GM18511 (cell line): Measurements from ENCODE around the gene OR4K17.
"Not testable (repeated sequence)": the region's sequence is repeated elsewhere in the genome, so short reads cannot be mapped to it uniquely, and the experiment has no call there.

Source experiments
- ATAC-seq: cut with Tn5 transposase; IDR thresholded peaks from one replicate; pipeline ENCODE4 v1.9.1; 2021; ENCODE audit warnings: mild to moderate bottlenecking, moderate library complexity; ENCODE audit not compliant: unreplicated experiment

The OR4K17 gene, protein sequence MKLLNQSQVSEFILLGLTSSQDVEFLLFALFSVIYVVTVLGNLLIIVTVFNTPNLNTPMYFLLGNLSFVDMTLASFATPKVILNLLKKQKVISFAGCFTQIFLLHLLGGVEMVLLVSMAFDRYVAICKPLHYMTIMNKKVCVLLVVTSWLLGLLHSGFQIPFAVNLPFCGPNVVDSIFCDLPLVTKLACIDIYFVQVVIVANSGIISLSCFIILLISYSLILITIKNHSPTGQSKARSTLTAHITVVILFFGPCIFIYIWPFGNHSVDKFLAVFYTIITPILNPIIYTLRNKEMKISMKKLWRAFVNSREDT

DNA sequence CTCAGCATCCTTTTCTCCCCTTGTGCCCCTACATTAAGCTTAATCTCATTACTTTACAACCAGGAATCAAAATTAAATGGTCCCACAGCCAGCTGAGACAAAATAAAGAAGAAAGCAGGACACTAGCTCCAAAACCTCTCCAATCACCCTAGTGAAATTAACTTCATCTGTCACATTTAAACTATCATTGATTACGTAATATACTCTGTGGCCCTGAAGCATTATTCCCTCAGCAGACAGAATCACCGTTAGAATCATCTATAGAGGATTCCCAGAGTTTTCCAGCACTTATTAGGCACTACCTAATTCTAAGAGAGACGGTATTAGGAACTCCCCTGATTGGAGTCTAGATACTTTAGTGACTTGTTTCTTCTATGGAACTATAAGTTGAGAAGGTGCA lies at the start of gene OR4K17:
Gene OR4K17 (plus strand): TSS at position 302 of the 400 bp plus-strand sequence. CDS start 6,761 bp downstream, outside the sequence.
- ATAC-seq: no peak

DNA sequence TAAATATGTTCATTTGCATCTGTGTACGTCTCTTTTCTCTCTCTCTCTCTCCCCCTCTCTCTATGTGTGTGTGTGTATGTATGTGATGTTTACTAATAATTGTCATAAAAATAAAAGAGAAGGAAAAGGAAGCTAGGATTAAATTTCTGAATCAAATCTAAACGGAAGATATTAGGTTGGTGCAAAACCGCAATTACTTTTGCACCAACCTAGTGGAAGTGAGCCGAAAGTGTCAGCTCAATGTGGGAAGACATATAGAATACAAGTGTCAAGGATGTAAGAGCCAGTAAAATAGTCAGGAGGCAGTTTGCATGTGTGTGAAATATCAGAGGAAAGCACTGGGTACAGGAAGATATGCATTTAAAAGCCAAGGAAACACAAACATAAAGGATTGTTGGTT lies 18.5 kb upstream of the OR4K17 start:
- no peak for ATAC-seq

DNA sequence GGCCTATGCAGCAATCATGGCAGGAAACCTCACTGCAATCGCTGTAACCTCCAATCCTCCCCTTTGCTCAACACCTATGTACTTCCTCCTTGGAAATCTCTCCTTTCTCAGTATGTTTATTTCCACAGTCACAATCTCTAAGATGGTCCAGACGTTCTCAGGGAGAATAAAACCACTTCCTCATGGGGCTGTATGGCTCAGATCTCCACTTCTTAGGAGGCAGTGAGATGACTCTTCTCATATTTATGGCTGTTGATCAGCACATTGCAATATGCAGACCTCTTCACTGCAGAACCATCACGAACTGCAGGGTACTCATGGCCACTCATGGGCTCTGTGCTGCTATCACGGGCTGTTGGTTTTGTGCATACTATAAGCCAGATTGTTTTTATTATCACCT lies 17.1 kb upstream of the OR4K17 start:
- ATAC-seq: no peak

DNA sequence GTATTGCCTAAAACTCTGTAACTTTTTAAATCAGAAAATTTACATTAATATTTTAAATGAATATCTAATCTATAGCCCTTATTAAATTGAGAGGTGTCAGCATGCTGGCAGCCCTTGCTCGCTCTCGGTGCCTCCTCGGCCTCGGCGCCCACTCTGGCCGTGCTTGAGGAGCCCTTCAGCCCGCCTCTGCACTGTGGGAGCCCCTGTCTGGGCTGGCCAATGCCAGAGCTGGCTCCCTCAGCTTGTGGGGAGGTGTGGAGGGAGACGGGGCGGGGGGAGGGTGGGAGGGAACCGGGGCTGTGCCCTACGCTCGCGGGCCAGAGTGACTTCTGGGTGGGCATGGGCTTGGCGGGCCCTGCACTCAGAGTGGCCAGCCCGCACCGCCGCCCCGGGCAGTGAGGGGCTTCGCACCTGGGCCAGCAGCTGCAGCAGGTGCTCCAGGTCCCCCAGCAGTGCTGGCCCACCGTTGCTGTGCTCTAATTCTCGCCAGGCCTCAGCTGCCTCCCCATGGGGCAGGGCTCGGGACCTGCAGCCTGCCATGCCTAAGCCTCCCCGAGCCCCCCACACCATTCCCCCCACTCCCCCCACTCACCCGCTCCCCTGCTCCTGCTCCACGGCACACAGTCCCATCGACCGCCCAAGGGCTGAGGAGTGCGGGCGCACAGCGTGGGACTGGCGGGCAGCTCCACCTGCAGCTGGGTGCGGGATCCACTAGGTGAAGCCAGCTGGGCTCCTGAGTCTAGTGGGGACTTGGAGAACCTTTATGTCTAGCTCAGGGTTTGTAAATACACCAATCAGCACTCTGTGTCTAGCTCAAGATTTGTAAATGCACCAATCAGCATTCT lies 11.4 kb upstream of the OR4K17 start:
- ATAC-seq: not testable (repeated sequence)

DNA sequence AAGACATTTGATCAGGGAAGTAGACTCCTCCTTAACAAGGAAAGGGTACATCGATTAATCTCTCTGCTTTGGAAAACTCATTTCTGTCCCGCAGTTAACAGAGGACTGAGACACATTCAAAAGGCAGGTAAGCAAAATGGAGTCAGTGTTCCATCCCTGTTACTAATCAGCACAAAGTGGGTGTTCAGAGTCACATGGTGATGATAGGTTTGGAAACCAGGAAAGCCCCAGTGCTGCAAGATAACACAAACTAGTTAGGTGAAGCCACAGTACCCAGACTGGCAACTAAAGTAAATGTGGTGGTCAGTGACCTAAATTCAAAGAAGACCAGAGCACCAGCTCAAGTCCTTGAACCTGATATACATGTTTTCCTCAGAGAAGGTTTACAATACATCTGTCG lies 1.8 kb downstream of the OR4K17 start:
- peak; percentile 45 for ATAC-seq

DNA sequence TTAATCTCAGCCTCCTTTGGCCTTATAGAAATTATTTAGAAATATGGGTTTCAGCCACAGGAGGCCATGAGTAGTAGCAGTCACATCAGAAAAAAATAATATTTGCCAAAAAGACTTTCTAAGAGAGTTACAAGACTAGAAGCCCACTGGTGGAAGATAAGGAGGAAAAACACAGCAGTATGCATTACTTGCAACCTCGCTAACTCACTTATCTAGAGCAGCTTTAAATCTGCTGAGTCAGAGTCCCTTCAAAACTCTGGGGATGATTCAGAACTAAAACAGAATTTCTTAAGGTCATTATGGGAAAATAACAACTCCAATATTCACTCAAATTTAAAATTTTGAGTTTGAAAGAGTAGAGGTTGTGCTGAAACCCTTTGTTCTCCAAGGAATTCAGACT lies 6.2 kb downstream of the OR4K17 start:
- ATAC-seq: no peak

DNA sequence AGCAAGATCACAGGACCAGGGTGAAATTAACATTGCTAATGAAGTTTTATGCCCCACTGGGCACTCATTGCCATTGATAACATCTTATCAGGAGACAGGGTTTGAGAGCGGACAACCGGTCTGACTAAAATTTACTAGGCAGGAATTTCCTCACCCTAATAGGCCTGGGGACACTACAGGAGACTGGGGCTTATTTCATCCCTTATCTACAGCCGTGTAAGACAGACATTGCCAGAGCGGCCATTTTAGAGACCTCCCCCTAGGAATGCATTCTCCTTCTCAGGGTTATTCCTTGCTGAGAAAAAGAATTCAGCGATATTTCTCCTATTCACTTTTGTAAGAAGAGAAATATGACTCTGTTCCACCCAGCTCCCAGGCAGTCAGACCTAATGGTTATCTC lies 8.3 kb downstream of the OR4K17 start:
- no peak for ATAC-seq

DNA sequence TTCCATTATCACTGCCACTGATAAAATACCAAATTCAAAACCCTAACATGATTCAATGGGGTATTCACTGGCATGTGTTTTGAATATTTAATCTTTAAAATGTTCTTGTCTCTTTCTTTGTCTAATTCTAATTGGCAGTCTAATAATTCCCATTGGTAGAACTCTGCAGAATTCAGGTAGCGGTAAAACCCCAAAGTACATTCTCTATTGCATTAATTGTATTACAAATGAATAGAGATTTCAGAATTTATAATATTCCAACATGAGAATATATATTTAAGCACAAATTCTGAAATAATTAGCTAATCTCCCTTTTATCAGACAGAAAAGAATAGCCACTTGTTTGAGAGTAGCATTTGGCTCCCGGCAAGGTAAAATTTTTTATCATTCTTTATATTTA lies 28.0 kb downstream of the OR4K17 start, which contains the start of gene OR4N5:
Gene OR4N5 (plus strand): TSS at position 301 of the 400 bp plus-strand sequence. CDS start 4,916 bp downstream, outside the sequence.
- no peak for ATAC-seq

DNA sequence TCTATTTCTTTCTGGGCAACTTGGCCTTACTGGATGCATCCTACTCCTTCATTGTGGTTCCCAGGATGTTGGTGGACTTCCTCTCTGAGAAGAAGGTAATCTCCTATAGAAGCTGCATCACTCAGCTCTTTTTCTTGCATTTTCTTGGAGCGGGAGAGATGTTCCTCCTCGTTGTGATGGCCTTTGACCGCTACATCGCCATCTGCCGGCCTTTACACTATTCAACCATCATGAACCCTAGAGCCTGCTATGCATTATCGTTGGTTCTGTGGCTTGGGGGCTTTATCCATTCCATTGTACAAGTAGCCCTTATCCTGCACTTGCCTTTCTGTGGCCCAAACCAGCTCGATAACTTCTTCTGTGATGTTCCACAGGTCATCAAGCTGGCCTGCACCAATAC lies 33.4 kb downstream of the OR4K17 start:
- no peak for ATAC-seq

DNA sequence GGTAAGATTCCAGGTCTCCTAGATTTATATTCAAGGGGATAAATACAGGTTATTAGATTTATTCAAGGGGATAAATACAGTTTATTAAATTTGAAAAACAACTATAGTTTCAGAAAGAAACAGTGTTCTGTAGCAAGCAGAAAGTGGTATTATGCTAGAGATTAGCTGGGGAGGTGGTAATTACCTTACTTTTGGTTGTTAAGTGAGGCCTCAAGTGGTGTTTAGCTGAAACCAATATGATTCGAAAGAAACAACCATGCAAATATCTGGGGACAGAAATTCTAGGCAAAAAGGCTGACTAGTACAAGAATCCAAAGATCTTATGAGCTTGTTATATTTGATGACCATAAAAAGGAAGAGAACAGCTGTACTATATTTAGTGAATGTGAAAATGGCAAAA lies 34.3 kb downstream of the OR4K17 start:
- no peak for ATAC-seq

DNA sequence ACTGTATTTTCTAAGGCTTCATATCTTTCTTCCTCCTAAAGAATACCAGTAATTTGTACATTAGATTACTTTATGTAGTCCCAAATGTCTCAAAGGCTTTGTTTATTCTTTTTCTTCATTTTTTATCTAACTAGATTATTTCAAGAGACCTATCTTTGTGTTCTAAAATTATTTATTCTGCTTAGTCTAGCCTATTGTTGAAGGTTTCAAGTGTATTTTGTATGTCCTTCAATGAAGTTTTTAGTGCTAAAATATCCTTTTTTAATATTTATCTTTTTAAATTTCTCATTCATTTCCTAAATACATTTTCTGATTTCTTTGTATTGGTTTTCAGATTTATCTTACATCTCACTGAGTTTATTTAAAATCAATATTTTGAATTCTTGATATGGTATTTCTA lies 53.9 kb downstream of the OR4K17 start:
- no peak for ATAC-seq

DNA sequence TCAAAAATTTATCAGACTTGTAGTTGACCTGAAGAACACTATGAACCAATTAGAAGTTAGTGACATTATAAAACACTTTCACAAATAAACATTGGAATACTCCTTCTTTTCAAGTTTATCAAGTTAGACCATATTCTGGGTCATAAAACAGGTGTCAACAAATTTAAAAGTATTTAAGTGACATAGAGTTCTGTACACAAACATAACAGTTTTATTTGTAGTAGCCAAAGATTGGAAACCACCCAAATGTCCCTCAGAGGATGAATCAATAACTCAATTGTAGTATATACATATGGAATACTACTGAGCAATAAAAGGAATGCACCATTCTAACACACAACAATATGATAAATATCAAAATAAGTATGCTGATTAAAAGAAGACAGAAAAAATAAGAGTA lies 56.6 kb downstream of the OR4K17 start:
- ATAC-seq: no peak

DNA sequence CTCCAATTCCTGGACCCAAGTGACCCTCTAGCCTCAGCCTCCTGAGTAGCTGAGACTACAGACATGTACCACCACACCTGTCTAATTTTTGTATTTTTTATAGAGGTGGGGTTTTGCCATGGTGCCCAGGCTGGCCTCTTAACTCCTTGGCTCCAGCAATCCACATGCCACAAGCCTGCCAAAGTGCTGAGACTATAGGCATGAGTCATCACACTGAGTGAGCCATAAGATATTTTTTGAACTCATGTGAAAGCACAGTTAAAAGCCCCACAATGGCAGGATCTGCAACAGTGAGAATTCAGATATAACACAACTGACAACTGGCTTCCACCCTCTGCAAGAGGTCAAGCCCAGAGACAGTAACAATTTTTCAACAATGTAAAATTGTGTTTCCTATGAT lies 59.3 kb downstream of the OR4K17 start:
- not testable (repeated sequence) for ATAC-seq
